Esophagus muscularis mucosa (tissue), 4 donors: ENCODE results near the gene PRKD1.

Experiments used
- CTCF ChIP-seq, 3 experiments: fragments of 200-600 bp in 2 of 3; fragments of 450-650 bp in 1 of 3; sonication (generic) in 2 of 3; IDR thresholded peaks; one replicate each; pipeline ENCODE4 v1.5.1; 2017 to 2019; ENCODE audit warnings: antibody characterized with exemption in 3 of 3, mild to moderate bottlenecking in 2 of 3, moderate library complexity in 1 of 3
- EP300 ChIP-seq: sonication (generic); formaldehyde crosslinking; IDR thresholded peaks from one replicate; pipeline ENCODE4 v1.6.1; 2017; ENCODE audit warnings: antibody characterized with exemption
- POLR2A ChIP-seq: fragments of 450-650 bp; IDR thresholded peaks from one replicate; pipeline ENCODE4 v1.6.1; 2017; ENCODE audit warnings: antibody characterized with exemption, moderate library complexity, mild to moderate bottlenecking, low read depth

GRCh38 chr14:29607169-29607568, 320.5 kb downstream of the PRKD1 start:
- TF ChIP-seq CTCF (IDR thresholded peaks at IDR 0.05): no peak
- no peak for TF ChIP-seq EP300
- no peak for TF ChIP-seq POLR2A
